ENCODE measurements around the gene CENPO.
A peak's percentile ranks its signal among the peaks of the same experiment; 100 is the strongest.

CENPO gene

GRCh38 chr2:24818721-24819167, 25.5 kb downstream of the CENPO start:
- peaks cover 17% of the 10 kb centered on the region for H3K4me1 ChIP-seq (ENCODE audit: insufficient read depth, insufficient read length)
- no peak overlapping the region for H3K4me3 ChIP-seq (ENCODE audit: insufficient read length, low read depth)
- no peak overlapping the region for H3K9ac ChIP-seq (ENCODE audit: insufficient read length, low read depth)
- no peaks in the 10 kb centered on the region for H3K27me3 ChIP-seq (ENCODE audit: insufficient read depth, insufficient read length)
- H3K36me3 ChIP-seq (ENCODE audit: insufficient read depth, insufficient read length, low read length): peaks cover 89% of the 10 kb centered on the region
- no peaks in the 10 kb centered on the region for H3K9me3 ChIP-seq (ENCODE audit: insufficient read depth, low read length)
- no peak for TF ChIP-seq ZNF274 (IDR thresholded peaks at IDR 0.05; ENCODE audit: low read depth, low read length)
- no peak for TF ChIP-seq SUZ12 (IDR thresholded peaks at IDR 0.05; ENCODE audit: extremely low read depth, insufficient read depth, insufficient read length)
- TF ChIP-seq YY1 (IDR thresholded peaks at IDR 0.05; ENCODE audit: insufficient read depth, insufficient read length): no peak
- no peak for DNase-seq (ENCODE audit: low read depth, low spot score)

GRCh38 chr2:24819442-24820174, 26.4 kb downstream of the CENPO start:
- Histone ChIP-seq H3K4me3 (ENCODE audit: insufficient read length, low read depth) (no peak overlapping the region), H3K9ac (ENCODE audit: insufficient read length, low read depth) (no peak overlapping the region), H3K36me3 (ENCODE audit: insufficient read depth, insufficient read length, low read length) (peaks cover 88% of the 10 kb centered on the region), H3K9me3 (ENCODE audit: insufficient read depth, low read length) (0 out of 2 replicates have a peak, but pooled peaks cover under 1% of the 10 kb centered on the region), H3K27me3 (ENCODE audit: insufficient read depth, insufficient read length) (no peaks in the 10 kb centered on the region), H3K4me1 (ENCODE audit: insufficient read depth, insufficient read length) (peaks cover 17% of the 10 kb centered on the region)
- TF ChIP-seq SUZ12 (IDR thresholded peaks at IDR 0.05; ENCODE audit: extremely low read depth, insufficient read depth, insufficient read length) (no peak), YY1 (IDR thresholded peaks at IDR 0.05; ENCODE audit: insufficient read depth, insufficient read length) (no peak), ZNF274 (IDR thresholded peaks at IDR 0.05; ENCODE audit: low read depth, low read length) (no peak)
- DNase-seq (ENCODE audit: low read depth, low spot score): no peak

- Histone ChIP-seq H3K4me3 (ENCODE audit: insufficient read length, low read depth) (no peak overlapping the region), H3K4me1 (ENCODE audit: insufficient read depth, insufficient read length) (peaks cover 17% of the 10 kb centered on the region), H3K27me3 (ENCODE audit: insufficient read depth, insufficient read length) (no peaks in the 10 kb centered on the region), H3K9ac (ENCODE audit: insufficient read length, low read depth) (no peak overlapping the region), H3K9me3 (ENCODE audit: insufficient read depth, low read length) (peaks cover 5% of the 10 kb centered on the region; the same call in 1 of the 2 replicates), H3K36me3 (ENCODE audit: insufficient read depth, insufficient read length, low read length) (peaks cover 89% of the 10 kb centered on the region)
- no peak for DNase-seq (ENCODE audit: low read depth, low spot score)
- no peak for TF ChIP-seq YY1 (IDR thresholded peaks at IDR 0.05; ENCODE audit: insufficient read depth, insufficient read length)
- no peak for TF ChIP-seq SUZ12 (IDR thresholded peaks at IDR 0.05; ENCODE audit: extremely low read depth, insufficient read depth, insufficient read length)
- no peak for TF ChIP-seq ZNF274 (IDR thresholded peaks at IDR 0.05; ENCODE audit: low read depth, low read length)
Measured at GRCh38 chr2:24820175-24820513, 26.9 kb downstream of the CENPO start.

- Histone ChIP-seq H3K9me3 (ENCODE audit: insufficient read depth, low read length) (peaks cover 5% of the 10 kb centered on the region; the same call in 1 of the 2 replicates), H3K36me3 (ENCODE audit: insufficient read depth, insufficient read length, low read length) (peaks cover 87% of the 10 kb centered on the region), H3K4me3 (ENCODE audit: insufficient read length, low read depth) (no peak overlapping the region), H3K9ac (ENCODE audit: insufficient read length, low read depth) (peak overlapping the region; percentile 62), H3K27me3 (ENCODE audit: insufficient read depth, insufficient read length) (no peaks in the 10 kb centered on the region), H3K4me1 (ENCODE audit: insufficient read depth, insufficient read length) (peaks cover 17% of the 10 kb centered on the region)
- no peak for DNase-seq (ENCODE audit: low read depth, low spot score)
- TF ChIP-seq ZNF274 (IDR thresholded peaks at IDR 0.05; ENCODE audit: low read depth, low read length) (no peak), SUZ12 (IDR thresholded peaks at IDR 0.05; ENCODE audit: extremely low read depth, insufficient read depth, insufficient read length) (no peak), YY1 (IDR thresholded peaks at IDR 0.05; ENCODE audit: insufficient read depth, insufficient read length) (no peak)
Measured at GRCh38 chr2:24820598-24821432, 27.6 kb downstream of the CENPO start.

GRCh38 chr2:24821433-24821891, 28.2 kb downstream of the CENPO start:
- Histone ChIP-seq H3K36me3 (ENCODE audit: insufficient read depth, insufficient read length, low read length) (peaks cover 82% of the 10 kb centered on the region), H3K4me1 (ENCODE audit: insufficient read depth, insufficient read length) (peaks cover 17% of the 10 kb centered on the region), H3K9me3 (ENCODE audit: insufficient read depth, low read length) (peaks cover 5% of the 10 kb centered on the region; the same call in 1 of the 2 replicates), H3K4me3 (ENCODE audit: insufficient read length, low read depth) (no peak overlapping the region), H3K9ac (ENCODE audit: insufficient read length, low read depth) (peak overlapping the region; percentile 62), H3K27me3 (ENCODE audit: insufficient read depth, insufficient read length) (no peaks in the 10 kb centered on the region)
- no peak for TF ChIP-seq ZNF274 (IDR thresholded peaks at IDR 0.05; ENCODE audit: low read depth, low read length)
- no peak for TF ChIP-seq YY1 (IDR thresholded peaks at IDR 0.05; ENCODE audit: insufficient read depth, insufficient read length)
- no peak for TF ChIP-seq SUZ12 (IDR thresholded peaks at IDR 0.05; ENCODE audit: extremely low read depth, insufficient read depth, insufficient read length)
- DNase-seq (ENCODE audit: low read depth, low spot score): no peak

DNA sequence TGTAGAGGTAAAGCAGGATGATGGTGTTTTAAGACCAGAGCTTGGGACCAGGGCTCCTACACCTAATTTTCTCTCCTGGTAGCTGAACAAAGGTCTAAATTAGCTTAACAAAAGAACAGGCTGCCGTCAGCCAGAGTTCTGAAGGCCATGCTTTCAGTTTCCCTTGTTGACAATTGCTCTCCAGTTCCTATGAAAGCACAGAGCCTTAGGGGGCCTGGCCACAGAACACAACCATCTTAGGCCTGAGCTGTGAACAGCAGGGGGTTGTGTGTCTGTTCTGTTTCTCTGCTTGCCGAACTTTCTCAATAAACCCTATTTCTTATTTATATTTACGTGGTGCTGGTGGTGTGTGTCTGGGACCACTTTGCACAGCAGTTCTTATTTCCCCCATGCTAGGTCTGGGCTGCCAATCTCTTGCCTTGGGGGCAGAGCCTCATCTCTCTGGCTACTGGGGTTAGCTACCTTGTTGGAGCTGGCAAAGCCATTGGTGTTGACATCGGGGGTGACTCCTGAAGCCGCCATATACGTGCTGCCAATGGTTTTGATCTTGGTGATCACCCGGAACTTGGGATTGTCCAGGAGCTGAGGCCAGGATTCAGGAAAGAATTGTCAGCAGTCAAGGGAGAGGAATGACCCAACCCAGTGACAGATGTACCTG, 29.0 kb downstream of the CENPO start:
- peaks cover 17% of the 10 kb centered on the region for H3K4me1 ChIP-seq (ENCODE audit: insufficient read depth, insufficient read length)
- no peaks in the 10 kb centered on the region for H3K27me3 ChIP-seq (ENCODE audit: insufficient read depth, insufficient read length)
- H3K36me3 ChIP-seq (ENCODE audit: insufficient read depth, insufficient read length, low read length): peaks cover 76% of the 10 kb centered on the region
- H3K9me3 ChIP-seq (ENCODE audit: insufficient read depth, low read length): peaks cover 5% of the 10 kb centered on the region; the same call in 1 of the 2 replicates
- TF ChIP-seq SUZ12 (IDR thresholded peaks at IDR 0.05; ENCODE audit: extremely low read depth, insufficient read depth, insufficient read length) (no peak), YY1 (IDR thresholded peaks at IDR 0.05; ENCODE audit: insufficient read depth, insufficient read length) (no peak), ZNF274 (IDR thresholded peaks at IDR 0.05; ENCODE audit: low read depth, low read length) (no peak)
- H3K4me3 ChIP-seq (ENCODE audit: insufficient read length, low read depth): no peak overlapping the region
- peak; percentile 91 for DNase-seq (ENCODE audit: low read depth, low spot score)
- H3K9ac ChIP-seq (ENCODE audit: insufficient read length, low read depth): no peak overlapping the region
